K562 (cell line): ENCODE measurements around the gene LIMS2. TPM values are rescaled to one million over a fixed set of nuclear protein-coding genes. Genes with fewer than 3 reads are reported as not detected.

Experiments used
- ATAC-seq: fragments of 200-7000 bp; cut with Tn5 transposase; 3 replicates; pipeline ENCODE4 v1.9.1; 2020; ENCODE audit warnings: moderate library complexity
- BruUV-seq: library from RNA; stranded (reverse); fragments of 400-500 nt; replicated peaks from 2 replicates; lab custom pipeline; 2021; lab: Mats Ljungman, UMichigan
- CTCF ChIA-PET: fragments of 300-600 bp; formaldehyde crosslinking; extraction: SDS; loops from one replicate; lab custom pipeline; 2021; ENCODE audit warnings: low intra/inter-chr PET ratio; lab: Yijun Ruan, JAX
- POLR2A ChIA-PET: fragments of 300-600, 350-650 bp; sonication (Branson Sonifier 250); formaldehyde crosslinking; extraction: SDS; loops from one replicate; lab custom pipeline; 2021; ENCODE audit warnings: antibody characterized with exemption, inconsistent platforms; lab: Yijun Ruan, JAX
- DNase-seq, 4 experiments: peaks; one replicate each; pipeline versions ENCODE4 v3.0.0 to v3.0.0-alpha.2; 2011 to 2018; ENCODE audit warnings: low spot score in 3 of 4, mixed read lengths in 3 of 4; ENCODE audit errors: extremely low read depth in 1 of 4
- FAIRE-seq: peaks from 2 replicates; lab custom pipeline; 2011; peaks lifted over from hg19 to GRCh38; lab: Jason Lieb, UNC
- H2AFZ ChIP-seq: 2 replicates; pipeline ENCODE4 v1.6.0; 2011; ENCODE audit warnings: low read depth, low read length, control low read depth, inconsistent platforms
- H3K27ac ChIP-seq: fragments of 200-600 bp; 3 replicates; pipeline ENCODE4 v1.8.0; 2011; ENCODE audit warnings: low read depth, mild to moderate bottlenecking, control low read depth, inconsistent platforms, low read length, moderate library complexity, mixed read lengths; ENCODE audit errors: extremely low read depth
- H3K27me3 ChIP-seq, 2 experiments: fragments of 300-600 bp in 1 of 2; 2 replicates in 1 of 2; 3 replicates in 1 of 2; pipeline versions ENCODE4 v1.6.0 to v1.8.0; 2011; ENCODE audit warnings: inconsistent platforms in 2 of 2, low read length in 2 of 2, mild to moderate bottlenecking in 1 of 2, mixed read lengths in 1 of 2, moderate library complexity in 1 of 2; ENCODE audit not compliant: control insufficient read depth in 2 of 2, insufficient read depth in 2 of 2
- H3K36me3 ChIP-seq: fragments of 300-600 bp; 3 replicates; pipeline ENCODE4 v1.8.0; 2011; ENCODE audit warnings: mild to moderate bottlenecking, low read length, inconsistent platforms; ENCODE audit not compliant: control insufficient read depth, insufficient read depth
- H3K4me1 ChIP-seq, 2 experiments: fragments of 200-600 bp in 1 of 2; replicated peaks in 1 of 2; 2 replicates in 1 of 2; 3 replicates in 1 of 2; pipeline versions ENCODE4 v1.5.1 to v1.8.0; 2011; ENCODE audit warnings: inconsistent platforms in 2 of 2, low read length in 2 of 2, mild to moderate bottlenecking in 1 of 2, mixed read lengths in 1 of 2, moderate library complexity in 1 of 2; ENCODE audit not compliant: control insufficient read depth in 2 of 2, insufficient read depth in 2 of 2
- H3K4me2 ChIP-seq: 2 replicates; pipeline ENCODE4 v1.6.1; 2011; ENCODE audit warnings: low read length, control low read depth, inconsistent platforms, mixed read lengths; ENCODE audit not compliant: insufficient read depth
- H3K4me3 ChIP-seq: fragments of 200-600 bp; sonication (generic), shearing (Covaris generic); 2 replicates; pipeline ENCODE4 v1.5.1; 2016; ENCODE audit warnings: control low read depth, inconsistent platforms
- H3K79me2 ChIP-seq: fragments of 200-600 bp; 3 replicates; pipeline ENCODE4 v1.8.0; 2011; ENCODE audit warnings: low read length, inconsistent platforms; ENCODE audit not compliant: control insufficient read depth, insufficient read depth
- H3K9ac ChIP-seq, 2 experiments: 2 replicates each; pipeline versions ENCODE4 v1.6.0 to v1.6.1; 2011; ENCODE audit warnings: low read depth in 2 of 2, low read length in 2 of 2, control low read depth in 1 of 2, inconsistent platforms in 1 of 2, mild to moderate bottlenecking in 1 of 2, mixed read lengths in 1 of 2; ENCODE audit not compliant: insufficient read depth in 1 of 2
- H3K9me1 ChIP-seq: one replicate; pipeline ENCODE4 v1.6.0; 2011; ENCODE audit warnings: inconsistent platforms, mild to moderate bottlenecking, low read length, moderate library complexity; ENCODE audit not compliant: control insufficient read depth, insufficient read depth
- H3K9me3 ChIP-seq: replicated peaks from 2 replicates; pipeline ENCODE4 v1.5.1; 2011; ENCODE audit warnings: low read depth, low read length, inconsistent platforms; ENCODE audit not compliant: control insufficient read depth, insufficient read depth
- H4K20me1 ChIP-seq: replicated peaks from 2 replicates; pipeline ENCODE4 v1.6.1; 2011; ENCODE audit warnings: low read length, inconsistent platforms, mixed read lengths; ENCODE audit not compliant: control insufficient read depth, insufficient read depth
- ARID1B ChIP-seq: fragments of 450-650 bp; IDR thresholded peaks from 2 replicates; pipeline ENCODE4 v1.6.1; 2016; ENCODE audit warnings: antibody characterized with exemption, mild to moderate bottlenecking, inconsistent platforms
- CBX5 ChIP-seq: IDR thresholded peaks from 2 replicates; pipeline ENCODE4 v1.6.1; 2014; ENCODE audit warnings: low read depth, borderline replicate concordance
- FIP1L1 ChIP-seq: fragments of 200-400 bp; formaldehyde crosslinking; IDR thresholded peaks from 2 replicates; pipeline ENCODE4 v1.6.1; 2018; ENCODE audit warnings: mild to moderate bottlenecking, low read depth, low read length; ENCODE audit not compliant: poor library complexity, severe bottlenecking
- JUN ChIP-seq, 2 experiments: sonication (generic) in 1 of 2; formaldehyde crosslinking in 1 of 2; IDR thresholded peaks; 2 replicates each; pipeline versions ENCODE4 v1.6.1 to v1.8.0; 2012 to 2022; ENCODE audit warnings: borderline replicate concordance in 2 of 2, mild to moderate bottlenecking in 2 of 2, improper control_type of control experiment in 1 of 2, low read depth in 1 of 2, low read length in 1 of 2, missing genetic modification reagents in 1 of 2
- MAFK ChIP-seq: IDR thresholded peaks from 2 replicates; pipeline ENCODE4 v1.6.1; 2011; ENCODE audit warnings: low read length, improper control_type of control experiment
- NBN ChIP-seq: fragments of 450-650 bp; IDR thresholded peaks from 2 replicates; pipeline ENCODE4 v1.6.1; 2016; ENCODE audit warnings: low read depth, mild to moderate bottlenecking
- PPARD ChIP-seq: fragments of 250-450 bp; sonication (Bioruptor Pico); IDR thresholded peaks from 2 replicates; pipeline ENCODE4 v1.8.0; 2022; ENCODE audit warnings: inconsistent platforms, mild to moderate bottlenecking, moderate library complexity
- SRSF1 ChIP-seq: fragments of 200-400 bp; formaldehyde crosslinking; IDR thresholded peaks from 2 replicates; pipeline ENCODE4 v1.6.1; 2017; ENCODE audit warnings: mild to moderate bottlenecking, low read depth, low read length, moderate library complexity
- XRCC3 ChIP-seq: fragments of 450-650 bp; IDR thresholded peaks from 2 replicates; pipeline ENCODE4 v1.6.1; 2017; ENCODE audit warnings: mild to moderate bottlenecking, moderate library complexity
- ZNF699 ChIP-seq: fragments of 250-450 bp; sonication (Bioruptor Pico); IDR thresholded peaks from 2 replicates; pipeline ENCODE4 v1.8.0; 2021; ENCODE audit warnings: mild to moderate bottlenecking, moderate library complexity; ENCODE audit not compliant: insufficient replicate concordance
- ZNF785 ChIP-seq: fragments of 250-450 bp; sonication (Bioruptor Pico); IDR thresholded peaks from 2 replicates; pipeline ENCODE4 v1.4.0; 2020; ENCODE audit warnings: mild to moderate bottlenecking
- WGBS: fragments of 100-300 bp; shearing (Covaris generic); methylation state at CpG from one replicate; pipeline ENCODE4 v1.1.6; 2016; ENCODE audit warnings: low coverage, mixed read lengths; ENCODE audit not compliant: insufficient coverage; ENCODE audit errors: missing lambda C conversion rate; 5-methylcytosine and 5-hydroxymethylcytosine counted together
- in situ Hi-C: fragments of 300-500 bp; cut with MboI; formaldehyde crosslinking; loops from 4 replicates; pipeline ENCODE4 v1.15.0; 2018; ENCODE audit warnings: inconsistent platforms, mixed read lengths
- intact Hi-C: fragments of 100-400 bp; cut with micrococcal nuclease; formaldehyde crosslinking; loops from 2 replicates; pipeline ENCODE4 v1.14.2; 2022
- polyA plus RNA-seq, 8 experiments: library from polyadenylated mRNA; depleted of rRNA in 4 of 8; stranded (reverse) in 5 of 8; unstranded in 3 of 8; fragments of >200 nt; fragmentation: Nextera tagmentation in 2 of 8; fragmentation: Illumina TruSeq in 1 of 8; extraction: Ambion mirVana in 2 of 8; extraction: Trizol in 1 of 8; gene quantifications; 2 replicates each; pipeline versions ENCODE4 v1.2.1 to v1.2.3, GENCODE V29; 2011 to 2014; ENCODE audit warnings: inconsistent platforms in 1 of 8, missing spikeins in 1 of 8
- total RNA-seq, 7 experiments: library from RNA; depleted of rRNA in 6 of 7; stranded (reverse); fragments of >200 nt in 6 of 7; fragmentation: Illumina TruSeq in 2 of 7; extraction: Trizol in 2 of 7; gene quantifications; 2 replicates each; pipeline versions ENCODE4 v1.2.1 to v1.2.3, GENCODE V29; 2011 to 2021; ENCODE audit warnings: low replicate concordance in 1 of 7
- TF ChIP-seq, protein P1 (sequence below), 2 experiments: fragments of 200-800 bp in 1 of 2; sonication (Bioruptor generic) in 1 of 2; sonication (generic) in 1 of 2; formaldehyde crosslinking in 1 of 2; IDR thresholded peaks in 1 of 2; conservative IDR thresholded peaks in 1 of 2; 2 replicates each; pipeline versions ENCODE4 v1.5.0 to v1.6.1; 2016 to 2020; ENCODE audit warnings: missing compliant biosample characterization in 1 of 2, missing genetic modification characterization in 1 of 2, missing genetic modification reagents in 1 of 2
- TF ChIP-seq, protein P2 (sequence below), 2 experiments: fragments of 450-650 bp; IDR thresholded peaks; 2 replicates each; pipeline ENCODE4 v1.6.1; 2018; ENCODE audit warnings: mild to moderate bottlenecking in 2 of 2, low read depth in 1 of 2; ENCODE audit not compliant: partially characterized antibody in 2 of 2
- TF ChIP-seq, protein P3 (sequence below): fragments of 250-450 bp; sonication (Bioruptor Pico); IDR thresholded peaks from 2 replicates; pipeline ENCODE4 v1.4.0; 2020
- TF ChIP-seq, protein P4 (sequence below): IDR thresholded peaks from 2 replicates; pipeline ENCODE4 v1.6.1; 2011; ENCODE audit not compliant: insufficient read length; ENCODE audit errors: extremely low read depth

Gene LIMS2
- total and polyA plus RNA-seq, 9 of the 15 experiments (the other 6 are each of a cell fraction or from before 2014, with no cell fraction given), result 0.04 to 0.22 TPM; not detected in 7

DNA sequence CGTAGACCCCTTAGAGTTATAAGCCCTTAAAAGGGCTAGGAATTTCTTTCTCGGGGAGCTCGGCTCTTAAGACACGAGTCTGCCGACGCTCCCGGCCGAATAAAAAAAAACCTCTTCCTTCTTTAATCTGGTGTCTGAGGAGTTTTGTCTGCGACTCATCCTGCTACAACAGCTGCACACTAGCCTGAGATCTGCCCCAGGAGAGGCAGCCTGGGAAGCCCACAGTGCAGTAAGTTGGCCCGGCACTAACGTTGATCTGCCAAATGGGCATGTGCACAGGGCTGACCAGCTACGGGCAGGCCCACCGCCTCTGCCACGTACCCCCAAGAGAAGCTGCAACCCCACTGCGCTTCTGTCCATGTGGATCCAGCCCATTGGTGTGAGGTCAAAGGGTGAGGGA is 8.4 kb upstream of the LIMS2 start:
- no peaks in the 10 kb centered on the region for H3K79me2 ChIP-seq
- H3K27me3 ChIP-seq, result peaks cover 20 to 45% of the 10 kb centered on the region in 2 experiments
- peaks cover 4% of the 10 kb centered on the region; the same call in 1 of the 2 replicates for H3K9me3 ChIP-seq
- H2AFZ ChIP-seq, result peak overlapping the region; percentile 63; the same call in 1 of the 2 replicates
- WGBS, result 13% methylated on average over 15 of the region's 15 CpGs
- intact Hi-C loops (no loop called here), in situ Hi-C loops (no loop called here)
- ATAC-seq (no peak), FAIRE-seq (peak; percentile 46), DNase-seq (peak in 1 of 4 experiments; percentile 5)
- H3K4me3 ChIP-seq, result no peak overlapping the region
- H3K4me2 ChIP-seq, result no peak overlapping the region
- H3K36me3 ChIP-seq, result no peaks in the 10 kb centered on the region
- POLR2A ChIA-PET, result no interaction called here
- no peaks in the 10 kb centered on the region for H3K9me1 ChIP-seq
- peaks cover 0 to 11% of the 10 kb centered on the region in 2 experiments; a peak in 3 of 5 replicates for H3K4me1 ChIP-seq
- CTCF ChIA-PET, result no interaction called here
- H3K27ac ChIP-seq, result no peak overlapping the region
- no TSS peak for BruUV-seq
- H4K20me1 ChIP-seq, result no peaks in the 10 kb centered on the region
- peak overlapping the region in 1 of 2 experiments; percentile 85; a peak in 2 of 4 replicates for H3K9ac ChIP-seq
- TF ChIP-seq NBN (no peak), JUN (IDR thresholded peaks at IDR 0.05; ENCODE audit: borderline replicate concordance, low read depth, low read length) (no peak), JUN (CRISPR knock-in tag; IDR thresholded peaks at IDR 0.05; ENCODE audit: borderline replicate concordance) (no peak), ZNF699 (no peak), ARID1B (no peak), FIP1L1 (no peak), MAFK (no peak), CBX5 (no peak), PPARD (CRISPR knock-in tag) (no peak), SRSF1 (no peak), XRCC3 (no peak), ZNF785 (CRISPR knock-in tag) (no peak)
- TF ChIP-seq, protein P1, sequence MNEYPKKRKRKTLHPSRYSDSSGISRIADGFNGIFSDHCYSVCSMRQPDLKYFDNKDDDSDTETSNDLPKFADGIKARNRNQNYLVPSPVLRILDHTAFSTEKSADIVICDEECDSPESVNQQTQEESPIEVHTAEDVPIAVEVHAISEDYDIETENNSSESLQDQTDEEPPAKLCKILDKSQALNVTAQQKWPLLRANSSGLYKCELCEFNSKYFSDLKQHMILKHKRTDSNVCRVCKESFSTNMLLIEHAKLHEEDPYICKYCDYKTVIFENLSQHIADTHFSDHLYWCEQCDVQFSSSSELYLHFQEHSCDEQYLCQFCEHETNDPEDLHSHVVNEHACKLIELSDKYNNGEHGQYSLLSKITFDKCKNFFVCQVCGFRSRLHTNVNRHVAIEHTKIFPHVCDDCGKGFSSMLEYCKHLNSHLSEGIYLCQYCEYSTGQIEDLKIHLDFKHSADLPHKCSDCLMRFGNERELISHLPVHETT (CRISPR knock-in tag; conservative IDR thresholded peaks at IDR 0.05 in 1 of 2, IDR thresholded peaks at IDR 0.05 in 1 of 2), result no peak
- TF ChIP-seq, protein P2, sequence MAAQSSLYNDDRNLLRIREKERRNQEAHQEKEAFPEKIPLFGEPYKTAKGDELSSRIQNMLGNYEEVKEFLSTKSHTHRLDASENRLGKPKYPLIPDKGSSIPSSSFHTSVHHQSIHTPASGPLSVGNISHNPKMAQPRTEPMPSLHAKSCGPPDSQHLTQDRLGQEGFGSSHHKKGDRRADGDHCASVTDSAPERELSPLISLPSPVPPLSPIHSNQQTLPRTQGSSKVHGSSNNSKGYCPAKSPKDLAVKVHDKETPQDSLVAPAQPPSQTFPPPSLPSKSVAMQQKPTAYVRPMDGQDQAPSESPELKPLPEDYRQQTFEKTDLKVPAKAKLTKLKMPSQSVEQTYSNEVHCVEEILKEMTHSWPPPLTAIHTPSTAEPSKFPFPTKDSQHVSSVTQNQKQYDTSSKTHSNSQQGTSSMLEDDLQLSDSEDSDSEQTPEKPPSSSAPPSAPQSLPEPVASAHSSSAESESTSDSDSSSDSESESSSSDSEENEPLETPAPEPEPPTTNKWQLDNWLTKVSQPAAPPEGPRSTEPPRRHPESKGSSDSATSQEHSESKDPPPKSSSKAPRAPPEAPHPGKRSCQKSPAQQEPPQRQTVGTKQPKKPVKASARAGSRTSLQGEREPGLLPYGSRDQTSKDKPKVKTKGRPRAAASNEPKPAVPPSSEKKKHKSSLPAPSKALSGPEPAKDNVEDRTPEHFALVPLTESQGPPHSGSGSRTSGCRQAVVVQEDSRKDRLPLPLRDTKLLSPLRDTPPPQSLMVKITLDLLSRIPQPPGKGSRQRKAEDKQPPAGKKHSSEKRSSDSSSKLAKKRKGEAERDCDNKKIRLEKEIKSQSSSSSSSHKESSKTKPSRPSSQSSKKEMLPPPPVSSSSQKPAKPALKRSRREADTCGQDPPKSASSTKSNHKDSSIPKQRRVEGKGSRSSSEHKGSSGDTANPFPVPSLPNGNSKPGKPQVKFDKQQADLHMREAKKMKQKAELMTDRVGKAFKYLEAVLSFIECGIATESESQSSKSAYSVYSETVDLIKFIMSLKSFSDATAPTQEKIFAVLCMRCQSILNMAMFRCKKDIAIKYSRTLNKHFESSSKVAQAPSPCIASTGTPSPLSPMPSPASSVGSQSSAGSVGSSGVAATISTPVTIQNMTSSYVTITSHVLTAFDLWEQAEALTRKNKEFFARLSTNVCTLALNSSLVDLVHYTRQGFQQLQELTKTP (IDR thresholded peaks at IDR 0.05; ENCODE audit: low read depth in 1 of 2, partially characterized antibody in 2 of 2), result no peak
- TF ChIP-seq, protein P3, sequence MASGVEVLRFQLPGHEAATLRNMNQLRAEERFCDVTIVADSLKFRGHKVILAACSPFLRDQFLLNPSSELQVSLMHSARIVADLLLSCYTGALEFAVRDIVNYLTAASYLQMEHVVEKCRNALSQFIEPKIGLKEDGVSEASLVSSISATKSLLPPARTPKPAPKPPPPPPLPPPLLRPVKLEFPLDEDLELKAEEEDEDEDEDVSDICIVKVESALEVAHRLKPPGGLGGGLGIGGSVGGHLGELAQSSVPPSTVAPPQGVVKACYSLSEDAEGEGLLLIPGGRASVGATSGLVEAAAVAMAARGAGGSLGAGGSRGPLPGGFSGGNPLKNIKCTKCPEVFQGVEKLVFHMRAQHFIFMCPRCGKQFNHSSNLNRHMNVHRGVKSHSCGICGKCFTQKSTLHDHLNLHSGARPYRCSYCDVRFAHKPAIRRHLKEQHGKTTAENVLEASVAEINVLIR, result no peak
- TF ChIP-seq, protein P4, sequence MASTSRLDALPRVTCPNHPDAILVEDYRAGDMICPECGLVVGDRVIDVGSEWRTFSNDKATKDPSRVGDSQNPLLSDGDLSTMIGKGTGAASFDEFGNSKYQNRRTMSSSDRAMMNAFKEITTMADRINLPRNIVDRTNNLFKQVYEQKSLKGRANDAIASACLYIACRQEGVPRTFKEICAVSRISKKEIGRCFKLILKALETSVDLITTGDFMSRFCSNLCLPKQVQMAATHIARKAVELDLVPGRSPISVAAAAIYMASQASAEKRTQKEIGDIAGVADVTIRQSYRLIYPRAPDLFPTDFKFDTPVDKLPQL, result no peak
